Measurements from ENCODE around the gene HAPLN2. TPM values are rescaled to one million over a fixed set of nuclear protein-coding genes. Genes with fewer than 3 reads are reported as not detected.
"Not testable (repeated sequence)": the region's sequence is repeated elsewhere in the genome, so short reads cannot be mapped to it uniquely, and the experiment has no call there.

HAPLN2 gene
- total and polyA plus RNA-seq, 2 donors: 0.09 to 0.50 TPM

DNA sequence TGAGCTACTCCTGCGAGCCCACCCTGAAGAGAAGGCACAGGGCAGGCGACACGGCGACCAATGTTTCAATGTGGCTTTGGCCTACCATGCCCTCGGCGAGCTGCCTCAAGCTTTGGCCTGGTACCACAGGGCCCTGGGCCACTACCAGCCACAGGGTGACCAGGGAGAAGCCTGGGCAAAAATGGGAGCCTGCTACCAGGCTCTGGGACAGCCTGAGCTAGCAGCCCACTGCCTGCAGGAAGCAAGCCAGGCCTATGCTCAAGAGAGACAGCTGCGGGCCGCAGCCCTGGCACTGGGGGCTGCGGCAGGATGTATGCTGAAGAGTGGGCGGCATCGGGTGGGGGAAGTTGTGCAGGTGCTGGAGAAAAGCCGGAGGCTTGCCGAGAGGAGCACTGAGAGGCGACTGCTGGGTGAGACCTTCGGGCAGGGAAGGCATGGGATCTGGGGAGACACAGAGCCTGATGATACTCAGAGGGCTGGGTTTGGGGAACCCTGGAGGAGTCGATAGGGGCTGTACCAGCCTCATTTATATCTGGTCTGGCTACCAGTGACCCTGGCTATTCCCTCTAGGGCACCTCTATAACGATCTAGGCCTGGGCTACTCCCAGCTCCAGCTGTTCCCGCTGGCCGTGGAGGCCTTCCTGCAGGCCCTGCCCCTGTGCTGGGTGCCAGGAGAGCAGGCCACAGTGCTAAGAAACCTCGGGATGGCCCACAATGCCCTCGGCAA lies 37.4 kb upstream of the HAPLN2 start:
- Histone ChIP-seq H3K27me3 (ENCODE audit: control insufficient read depth in 2 of 2, insufficient read depth in 1 of 2, low read length in 1 of 2) (no peaks in the 10 kb centered on the region), H3K36me3 (ENCODE audit: control insufficient read depth in 2 of 2, insufficient read depth in 2 of 2, low read length in 1 of 2) (peaks cover 20 to 27% of the 10 kb centered on the region in 2 donors), H3K27ac (ENCODE audit: low read depth in 1 of 2, low read length in 1 of 2) (peak overlapping the region; percentile 92 to 94), H3K9me3 (ENCODE audit: control insufficient read depth in 2 of 2, insufficient read depth in 1 of 2, low read length in 1 of 2) (no peaks in the 10 kb centered on the region), H3K4me1 (ENCODE audit: control insufficient read depth in 2 of 2, insufficient read depth in 2 of 2, low read length in 2 of 2) (peaks cover 11 to 52% of the 10 kb centered on the region in 2 donors), H3K4me3 (ENCODE audit: low read length in 2 of 2) (peak overlapping the region; percentile 66 to 77)
- WGBS: 38% methylated on average over 21 of the region's 21 CpGs
- peak in 8 of 9 donors; percentile 43 to 89 (median 68) for DNase-seq (ENCODE audit: low read depth in 6 of 9, low spot score in 9 of 9)

GRCh38 chr1:156582388-156583017 lies 36.7 kb upstream of the HAPLN2 start:
- Histone ChIP-seq H3K4me1 (ENCODE audit: control insufficient read depth in 2 of 2, insufficient read depth in 2 of 2, low read length in 2 of 2) (peaks cover 11 to 52% of the 10 kb centered on the region in 2 donors), H3K36me3 (ENCODE audit: control insufficient read depth in 2 of 2, insufficient read depth in 2 of 2, low read length in 1 of 2) (peaks cover 21 to 29% of the 10 kb centered on the region in 2 donors), H3K9me3 (ENCODE audit: control insufficient read depth in 2 of 2, insufficient read depth in 1 of 2, low read length in 1 of 2) (no peaks in the 10 kb centered on the region), H3K27me3 (ENCODE audit: control insufficient read depth in 2 of 2, insufficient read depth in 1 of 2, low read length in 1 of 2) (no peaks in the 10 kb centered on the region), H3K4me3 (ENCODE audit: low read length in 2 of 2) (peak overlapping the region; percentile 66 to 77), H3K27ac (ENCODE audit: low read depth in 1 of 2, low read length in 1 of 2) (peak overlapping the region; percentile 92 to 94)
- 26% methylated on average over 9 of the region's 9 CpGs for WGBS
- peak in 1 of 9 donors; percentile 73 for DNase-seq (ENCODE audit: low read depth in 6 of 9, low spot score in 9 of 9)

DNA sequence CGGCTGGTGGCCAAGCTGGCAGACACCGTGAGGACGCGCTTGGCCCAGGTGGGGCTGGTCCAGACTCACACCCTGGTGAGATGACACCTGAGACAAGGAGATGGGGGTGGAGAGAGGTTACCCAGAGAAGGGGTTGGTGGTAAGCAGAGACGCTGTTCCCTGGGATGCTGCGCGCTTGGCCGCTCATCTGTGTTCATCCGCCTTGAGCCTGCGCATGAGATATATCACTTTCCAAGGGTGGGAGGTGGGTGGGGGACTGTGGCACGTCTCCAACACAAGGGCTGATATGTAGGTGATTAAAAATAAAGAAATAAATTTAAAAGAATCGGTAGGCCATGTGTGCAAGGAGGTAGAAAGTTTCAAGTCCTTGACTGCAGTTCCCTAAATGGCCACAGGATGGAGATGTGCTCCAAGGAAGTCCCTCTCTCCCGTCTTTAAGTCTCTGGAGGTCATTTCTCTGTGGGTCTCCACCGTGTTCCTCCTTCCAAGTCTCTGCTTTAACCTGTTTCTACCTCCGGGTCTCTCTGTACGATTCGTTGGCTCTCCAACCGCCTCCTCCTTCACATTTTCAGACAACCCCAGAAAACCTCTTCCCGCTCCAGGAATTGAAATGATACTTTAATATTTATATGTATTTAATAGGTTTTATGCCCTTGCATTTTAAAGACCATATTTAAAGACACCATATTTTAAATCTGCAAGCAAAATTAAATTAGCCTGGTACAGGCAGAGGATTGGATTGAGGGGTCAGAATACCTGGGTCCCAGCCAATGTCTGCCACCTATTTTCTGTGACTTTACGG lies 35.2 kb upstream of the HAPLN2 start:
- 61% methylated on average over 20 of the region's 20 CpGs for whole genome bisulfite sequencing
- H3K27me3 ChIP-seq (ENCODE audit: control insufficient read depth in 2 of 2, insufficient read depth in 1 of 2, low read length in 1 of 2): no peaks in the 10 kb centered on the region
- peak overlapping the region; percentile 23 to 77 for H3K4me3 ChIP-seq (ENCODE audit: low read length in 2 of 2)
- no peaks in the 10 kb centered on the region for H3K9me3 ChIP-seq (ENCODE audit: control insufficient read depth in 2 of 2, insufficient read depth in 1 of 2, low read length in 1 of 2)
- H3K27ac ChIP-seq (ENCODE audit: low read depth in 1 of 2, low read length in 1 of 2): peak overlapping the region in 1 of 2 donors; percentile 62
- peaks cover 21 to 29% of the 10 kb centered on the region in 2 donors for H3K36me3 ChIP-seq (ENCODE audit: control insufficient read depth in 2 of 2, insufficient read depth in 2 of 2, low read length in 1 of 2)
- DNase-seq (ENCODE audit: low read depth in 6 of 9, low spot score in 9 of 9): peak in 7 of 9 donors; percentile 70 to 90 (median 83)
- H3K4me1 ChIP-seq (ENCODE audit: control insufficient read depth in 2 of 2, insufficient read depth in 2 of 2, low read length in 2 of 2): peaks cover 11 to 52% of the 10 kb centered on the region in 2 donors

DNA sequence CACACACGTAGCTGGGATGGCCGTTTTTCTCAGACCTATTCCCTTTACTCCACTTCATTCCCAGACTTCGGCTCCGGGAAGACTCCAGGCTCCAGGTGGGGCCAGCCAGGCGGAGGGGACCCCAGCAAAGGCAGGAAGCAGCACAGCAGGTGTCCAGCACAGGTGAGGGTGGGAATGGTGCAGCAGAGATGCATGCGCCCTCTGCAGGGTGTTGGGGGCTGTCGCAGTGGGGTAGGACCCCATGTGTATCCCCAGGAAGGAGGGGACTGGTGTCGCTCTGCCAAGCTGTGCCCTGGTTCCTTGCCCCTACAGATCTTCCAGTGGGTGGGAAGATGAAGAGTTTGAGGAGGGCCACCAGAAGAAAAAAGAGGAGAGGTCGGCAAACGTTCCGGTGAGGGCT lies 34.4 kb upstream of the HAPLN2 start:
- Histone ChIP-seq H3K36me3 (ENCODE audit: control insufficient read depth in 2 of 2, insufficient read depth in 2 of 2, low read length in 1 of 2) (peaks cover 21 to 29% of the 10 kb centered on the region in 2 donors), H3K27me3 (ENCODE audit: control insufficient read depth in 2 of 2, insufficient read depth in 1 of 2, low read length in 1 of 2) (no peaks in the 10 kb centered on the region), H3K4me3 (ENCODE audit: low read length in 2 of 2) (no peak overlapping the region), H3K4me1 (ENCODE audit: control insufficient read depth in 2 of 2, insufficient read depth in 2 of 2, low read length in 2 of 2) (peaks cover 11 to 47% of the 10 kb centered on the region in 2 donors), H3K27ac (ENCODE audit: low read depth in 1 of 2, low read length in 1 of 2) (no peak overlapping the region), H3K9me3 (ENCODE audit: control insufficient read depth in 2 of 2, insufficient read depth in 1 of 2, low read length in 1 of 2) (no peaks in the 10 kb centered on the region)
- 87% methylated on average over 11 of the region's 11 CpGs for WGBS
- no peak for DNase-seq (ENCODE audit: low read depth in 6 of 9, low spot score in 9 of 9)

- Histone ChIP-seq H3K9me3 (ENCODE audit: control insufficient read depth in 2 of 2, insufficient read depth in 1 of 2, low read length in 1 of 2) (no peaks in the 10 kb centered on the region), H3K36me3 (ENCODE audit: control insufficient read depth in 2 of 2, insufficient read depth in 2 of 2, low read length in 1 of 2) (peaks cover 21 to 29% of the 10 kb centered on the region in 2 donors), H3K4me1 (ENCODE audit: control insufficient read depth in 2 of 2, insufficient read depth in 2 of 2, low read length in 2 of 2) (peaks cover 9 to 39% of the 10 kb centered on the region in 2 donors), H3K4me3 (ENCODE audit: low read length in 2 of 2) (no peak overlapping the region), H3K27me3 (ENCODE audit: control insufficient read depth in 2 of 2, insufficient read depth in 1 of 2, low read length in 1 of 2) (no peaks in the 10 kb centered on the region), H3K27ac (ENCODE audit: low read depth in 1 of 2, low read length in 1 of 2) (no peak overlapping the region)
- DNase-seq (ENCODE audit: low read depth in 6 of 9, low spot score in 9 of 9): no peak
- 84% methylated on average over 4 of the region's 4 CpGs for WGBS
These were observed 32.9 kb upstream of the HAPLN2 start for GRCh38 chr1:156586323-156586722.

DNA sequence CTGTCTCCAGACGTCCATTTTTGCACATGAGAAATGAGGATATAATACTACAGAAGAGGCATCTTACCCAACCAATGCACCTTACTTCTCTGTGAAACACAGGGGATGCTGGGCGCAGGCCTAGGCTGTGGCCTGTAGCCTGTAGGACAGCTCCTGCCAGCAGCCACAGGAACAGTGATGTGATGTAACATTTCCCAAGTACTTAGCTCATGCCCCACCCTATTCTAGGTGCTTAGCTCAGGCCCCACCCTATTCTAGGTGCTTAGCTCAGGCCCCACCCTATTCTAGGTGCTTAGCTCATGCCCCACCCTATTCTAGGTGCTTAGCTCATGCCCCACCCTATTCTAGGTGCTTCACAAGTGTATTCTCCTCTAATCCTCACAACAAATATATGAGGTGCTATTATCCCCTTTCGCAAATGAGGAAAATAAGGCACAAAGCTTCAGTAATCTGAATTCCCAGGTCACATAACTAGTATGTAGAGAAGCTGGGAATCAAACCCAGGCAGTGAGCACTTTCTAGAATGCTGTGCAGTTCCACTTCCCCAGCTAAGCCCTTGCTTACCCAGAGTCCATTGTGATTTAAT lies 32.2 kb upstream of the HAPLN2 start:
- no peak for DNase-seq (ENCODE audit: low read depth in 6 of 9, low spot score in 9 of 9)
- no peaks in the 10 kb centered on the region for H3K27me3 ChIP-seq (ENCODE audit: control insufficient read depth in 2 of 2, insufficient read depth in 1 of 2, low read length in 1 of 2)
- H3K9me3 ChIP-seq (ENCODE audit: control insufficient read depth in 2 of 2, insufficient read depth in 1 of 2, low read length in 1 of 2): no peaks in the 10 kb centered on the region
- peaks cover 21 to 29% of the 10 kb centered on the region in 2 donors for H3K36me3 ChIP-seq (ENCODE audit: control insufficient read depth in 2 of 2, insufficient read depth in 2 of 2, low read length in 1 of 2)
- no peak overlapping the region for H3K4me3 ChIP-seq (ENCODE audit: low read length in 2 of 2)
- 98% methylated on average over 3 of the region's 3 CpGs for WGBS
- no peak overlapping the region for H3K27ac ChIP-seq (ENCODE audit: low read depth in 1 of 2, low read length in 1 of 2)
- H3K4me1 ChIP-seq (ENCODE audit: control insufficient read depth in 2 of 2, insufficient read depth in 2 of 2, low read length in 2 of 2): peaks cover 6 to 38% of the 10 kb centered on the region in 2 donors

DNA sequence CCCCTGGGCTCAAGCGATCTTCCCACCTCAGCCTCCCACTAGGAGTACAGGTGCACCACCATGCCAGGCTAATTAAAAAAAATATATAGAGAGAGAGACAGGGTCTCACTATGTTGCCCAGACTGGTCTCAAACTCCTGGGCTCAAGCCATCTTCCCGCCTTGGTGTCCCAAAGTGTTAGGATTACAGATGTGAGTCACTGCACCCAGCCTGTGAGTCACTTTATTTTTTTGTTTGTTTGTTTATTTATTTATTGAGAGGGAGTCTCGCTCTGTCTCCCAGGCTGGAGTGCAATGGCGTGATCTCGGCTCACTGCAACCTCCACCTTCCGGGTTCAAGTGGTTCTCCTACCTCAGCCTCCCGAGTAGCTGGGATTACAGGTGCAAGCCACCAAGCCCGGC lies 31.3 kb upstream of the HAPLN2 start:
- Histone ChIP-seq H3K36me3 (ENCODE audit: control insufficient read depth in 2 of 2, insufficient read depth in 2 of 2, low read length in 1 of 2) (peaks cover 21 to 29% of the 10 kb centered on the region in 2 donors), H3K4me1 (ENCODE audit: control insufficient read depth in 2 of 2, insufficient read depth in 2 of 2, low read length in 2 of 2) (peaks cover 12 to 38% of the 10 kb centered on the region in 2 donors)
- H3K27me3 ChIP-seq (ENCODE audit: control insufficient read depth in 2 of 2, insufficient read depth in 1 of 2, low read length in 1 of 2); DNase-seq (ENCODE audit: low read depth in 6 of 9, low spot score in 9 of 9); H3K9me3 ChIP-seq (ENCODE audit: control insufficient read depth in 2 of 2, insufficient read depth in 1 of 2, low read length in 1 of 2); H3K27ac ChIP-seq (ENCODE audit: low read depth in 1 of 2, low read length in 1 of 2); H3K4me3 ChIP-seq (ENCODE audit: low read length in 2 of 2): not testable (repeated sequence)
- WGBS: 91% methylated on average over 8 of the region's 8 CpGs

- H3K27ac ChIP-seq (ENCODE audit: low read depth in 1 of 2, low read length in 1 of 2): no peak overlapping the region
- peaks cover 25 to 40% of the 10 kb centered on the region in 2 donors for H3K36me3 ChIP-seq (ENCODE audit: control insufficient read depth in 2 of 2, insufficient read depth in 2 of 2, low read length in 1 of 2)
- H3K9me3 ChIP-seq (ENCODE audit: control insufficient read depth in 2 of 2, insufficient read depth in 1 of 2, low read length in 1 of 2): no peaks in the 10 kb centered on the region
- H3K4me3 ChIP-seq (ENCODE audit: low read length in 2 of 2): no peak overlapping the region
- 73% methylated on average over 5 of the region's 5 CpGs for WGBS
- H3K27me3 ChIP-seq (ENCODE audit: control insufficient read depth in 2 of 2, insufficient read depth in 1 of 2, low read length in 1 of 2): no peaks in the 10 kb centered on the region
- no peak for DNase-seq (ENCODE audit: low read depth in 6 of 9, low spot score in 9 of 9)
- H3K4me1 ChIP-seq (ENCODE audit: control insufficient read depth in 2 of 2, insufficient read depth in 2 of 2, low read length in 2 of 2): peaks cover 10 to 30% of the 10 kb centered on the region in 2 donors
These were observed 29.7 kb upstream of the HAPLN2 start for GRCh38 chr1:156589546-156589945.
